ENCODE results near the gene C2orf76. TPM values are rescaled to one million over a fixed set of nuclear protein-coding genes. Genes with fewer than 3 reads are reported as not detected.

Gene C2orf76
- total RNA-seq, 4 donors from 2014 or later = 8.7 to 14.6 (median 11.2) TPM

DNA sequence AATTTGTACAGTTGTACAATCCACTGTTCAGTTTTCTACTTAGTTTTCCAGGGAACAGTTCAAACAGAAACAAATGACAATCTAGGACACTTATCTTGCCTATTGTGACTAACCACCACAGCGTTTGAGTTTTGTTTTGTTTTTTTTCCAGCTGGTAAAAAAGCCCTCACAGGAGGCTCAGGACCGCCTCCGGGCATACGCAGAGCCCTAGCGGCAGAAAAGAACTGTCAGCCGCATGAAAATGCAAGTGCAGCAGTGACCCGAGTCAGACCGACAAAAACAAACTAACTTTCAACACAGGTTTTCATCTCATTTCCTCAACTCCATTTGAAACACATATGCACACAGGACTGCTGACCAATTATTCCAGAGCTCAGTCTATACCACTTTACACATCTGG is 74.4 kb downstream of the C2orf76 start:
- peak; percentile 74 for DNase-seq (ENCODE audit: extremely low spot score)
- intact Hi-C loops (cut with DNase I) = no loop called here
- H3K27me3 ChIP-seq = no peaks in the 10 kb centered on the region
- peak overlapping the region in 1 of 4 donors; percentile 26 for H3K27ac ChIP-seq (replicated peaks in 1 of 4)
- H3K36me3 ChIP-seq = peaks cover 0 to 22% (median 0%) of the 10 kb centered on the region in 4 donors
- WGBS = 40% methylated on average over 8 of the region's 8 CpGs
- H3K9me3 ChIP-seq = no peaks in the 10 kb centered on the region
- peaks cover 6 to 31% (median 22%) of the 10 kb centered on the region in 4 donors for H3K4me1 ChIP-seq
- TF ChIP-seq, protein P1, sequence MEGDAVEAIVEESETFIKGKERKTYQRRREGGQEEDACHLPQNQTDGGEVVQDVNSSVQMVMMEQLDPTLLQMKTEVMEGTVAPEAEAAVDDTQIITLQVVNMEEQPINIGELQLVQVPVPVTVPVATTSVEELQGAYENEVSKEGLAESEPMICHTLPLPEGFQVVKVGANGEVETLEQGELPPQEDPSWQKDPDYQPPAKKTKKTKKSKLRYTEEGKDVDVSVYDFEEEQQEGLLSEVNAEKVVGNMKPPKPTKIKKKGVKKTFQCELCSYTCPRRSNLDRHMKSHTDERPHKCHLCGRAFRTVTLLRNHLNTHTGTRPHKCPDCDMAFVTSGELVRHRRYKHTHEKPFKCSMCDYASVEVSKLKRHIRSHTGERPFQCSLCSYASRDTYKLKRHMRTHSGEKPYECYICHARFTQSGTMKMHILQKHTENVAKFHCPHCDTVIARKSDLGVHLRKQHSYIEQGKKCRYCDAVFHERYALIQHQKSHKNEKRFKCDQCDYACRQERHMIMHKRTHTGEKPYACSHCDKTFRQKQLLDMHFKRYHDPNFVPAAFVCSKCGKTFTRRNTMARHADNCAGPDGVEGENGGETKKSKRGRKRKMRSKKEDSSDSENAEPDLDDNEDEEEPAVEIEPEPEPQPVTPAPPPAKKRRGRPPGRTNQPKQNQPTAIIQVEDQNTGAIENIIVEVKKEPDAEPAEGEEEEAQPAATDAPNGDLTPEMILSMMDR (IDR thresholded peaks at IDR 0.05) = peak in 1 of 3 experiments; percentile 47
- TF ChIP-seq POLR2AphosphoS5 (IDR thresholded peaks at IDR 0.05) (no peak), EP300 (IDR thresholded peaks at IDR 0.05) (no peak)
- no peak overlapping the region for H3K4me3 ChIP-seq

DNA sequence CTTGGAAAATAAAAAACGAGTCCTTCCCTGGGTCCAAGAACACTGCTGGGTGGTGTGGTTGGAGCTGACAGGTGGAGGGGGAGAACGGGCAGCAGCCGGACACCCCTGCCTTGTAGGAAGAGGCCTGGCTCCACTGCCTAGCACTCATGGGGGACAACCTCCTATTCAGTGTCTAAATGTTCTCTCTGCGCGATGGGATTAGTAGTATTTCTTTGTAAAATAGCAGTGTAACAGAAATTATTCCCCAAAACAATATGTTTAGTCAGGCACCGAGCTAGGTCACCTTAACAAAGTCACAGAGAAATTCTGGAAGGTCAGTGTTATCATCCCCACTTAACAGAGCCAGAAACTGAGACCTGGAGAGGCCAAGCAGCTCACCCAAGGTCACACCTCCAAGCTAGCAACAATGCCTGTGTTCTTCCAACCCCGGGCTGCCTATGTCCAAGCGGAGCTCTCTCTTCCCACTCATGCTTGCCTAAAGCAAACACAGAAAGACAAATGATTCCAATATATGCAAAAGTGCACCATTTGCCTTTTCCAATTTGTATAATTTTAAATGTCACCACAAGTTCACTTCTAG is 75.0 kb downstream of the C2orf76 start:
- intact Hi-C loops (cut with DNase I) = no loop called here

DNA sequence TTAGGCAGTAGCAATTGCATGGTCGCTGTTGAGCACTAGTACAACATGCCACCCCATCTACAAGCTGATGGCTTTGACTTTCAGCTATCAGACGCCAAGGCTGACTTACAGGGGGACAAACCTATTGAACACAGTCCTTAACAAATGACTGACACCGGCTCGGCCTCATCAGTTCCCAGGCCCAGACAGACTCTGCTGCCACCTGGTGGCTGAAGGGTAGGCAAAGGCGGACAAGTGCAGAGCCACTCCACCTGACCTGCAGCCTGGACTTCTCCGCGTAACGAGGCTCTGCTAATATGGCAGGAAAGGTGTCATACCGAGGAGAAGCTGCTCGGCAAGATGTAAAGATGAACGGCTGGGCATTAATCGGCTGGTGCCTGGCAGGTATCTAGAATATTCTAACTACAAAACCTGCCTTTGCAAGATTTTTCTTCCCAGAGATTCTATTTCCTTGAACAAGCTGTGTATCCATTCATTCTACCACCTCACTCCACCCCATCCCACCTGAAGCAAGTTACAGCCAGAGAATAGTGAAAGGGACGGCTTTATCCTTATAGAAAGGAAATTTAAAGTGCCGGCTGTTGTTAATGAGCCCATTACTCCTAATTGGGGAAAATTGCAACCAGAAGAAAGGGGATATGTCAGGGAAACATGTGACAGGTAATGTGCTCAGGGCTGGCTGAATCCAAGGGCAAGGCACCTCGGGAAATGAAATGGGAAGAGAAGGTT is 75.6 kb downstream of the C2orf76 start:
- DNase-seq (ENCODE audit: extremely low spot score) = peak; percentile 81
- Histone ChIP-seq H3K27ac (replicated peaks in 1 of 4) (no peak overlapping the region), H3K36me3 (peaks cover 0 to 33% (median 4%) of the 10 kb centered on the region in 4 donors), H3K4me3 (no peak overlapping the region), H3K27me3 (no peaks in the 10 kb centered on the region), H3K4me1 (peaks cover 6 to 31% (median 22%) of the 10 kb centered on the region in 4 donors), H3K9me3 (no peaks in the 10 kb centered on the region)
- no peak for TF ChIP-seq EP300 (IDR thresholded peaks at IDR 0.05)
- TF ChIP-seq, protein P1 (IDR thresholded peaks at IDR 0.05) = peak; percentile 16 to 69 (median 61)
- intact Hi-C loops (cut with DNase I) = no loop called here
- whole genome bisulfite sequencing = 57% methylated on average over 15 of the region's 15 CpGs

More for the DNA sequence above, 75.0 kb downstream of the C2orf76 start:
- H3K36me3 ChIP-seq = peaks cover 0 to 27% (median 2%) of the 10 kb centered on the region in 4 donors
- H3K4me1 ChIP-seq = peaks cover 6 to 31% (median 22%) of the 10 kb centered on the region in 4 donors
- H3K9me3 ChIP-seq = no peaks in the 10 kb centered on the region
- peak; percentile 47 for DNase-seq (ENCODE audit: extremely low spot score)
- no peak for TF ChIP-seq EP300 (IDR thresholded peaks at IDR 0.05)
- TF ChIP-seq POLR2A (IDR thresholded peaks at IDR 0.05; ENCODE audit: low read depth) = no peak
- no peak for TF ChIP-seq POLR2AphosphoS5 (IDR thresholded peaks at IDR 0.05)
- TF ChIP-seq, protein P1 (IDR thresholded peaks at IDR 0.05) = no peak
- H3K4me3 ChIP-seq = no peak overlapping the region
- H3K27ac ChIP-seq (replicated peaks in 1 of 4) = peak overlapping the region in 1 of 4 donors; percentile 26
- 84% methylated on average over 8 of the region's 8 CpGs for WGBS
- no peaks in the 10 kb centered on the region for H3K27me3 ChIP-seq

DNA sequence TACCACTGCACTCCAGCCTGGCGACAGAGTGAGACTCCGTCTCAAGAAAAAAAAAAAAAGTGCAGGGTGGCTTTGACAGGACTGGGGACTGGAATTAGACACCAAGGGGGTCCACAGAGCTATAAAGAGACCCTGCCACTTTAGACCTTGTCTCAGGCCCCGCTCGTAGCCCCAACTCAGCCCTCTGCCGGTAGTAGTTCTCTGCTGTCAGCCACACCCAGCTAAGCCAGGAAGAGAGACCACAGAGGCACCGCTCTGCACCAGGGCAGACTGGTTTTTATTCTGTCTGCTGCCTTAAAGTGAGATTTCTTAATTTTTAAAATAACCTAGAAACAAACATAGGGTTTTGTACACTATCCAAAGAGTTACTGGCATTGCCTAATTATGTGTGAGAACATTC is 77.0 kb downstream of the C2orf76 start:
- WGBS = 97% methylated on average over 6 of the region's 6 CpGs
- Histone ChIP-seq H3K9me3 (no peaks in the 10 kb centered on the region), H3K36me3 (peaks cover 0 to 25% (median 4%) of the 10 kb centered on the region in 4 donors), H3K27me3 (no peaks in the 10 kb centered on the region), H3K4me1 (peaks cover 6 to 31% (median 22%) of the 10 kb centered on the region in 4 donors), H3K4me3 (no peak overlapping the region), H3K27ac (replicated peaks in 1 of 4) (peak overlapping the region in 1 of 4 donors; percentile 5)
- intact Hi-C loops (cut with DNase I) = no loop called here
- peak; percentile 29 for DNase-seq (ENCODE audit: extremely low spot score)
- no peak for TF ChIP-seq POLR2AphosphoS5 (IDR thresholded peaks at IDR 0.05)
- TF ChIP-seq EP300 (IDR thresholded peaks at IDR 0.05) = no peak
- TF ChIP-seq, protein P1 (IDR thresholded peaks at IDR 0.05) = no peak
- TF ChIP-seq POLR2A (IDR thresholded peaks at IDR 0.05; ENCODE audit: low read depth) = no peak

Measured in esophagus muscularis mucosa (tissue), 4 donors.